ENCODE measurements around the gene BTBD2.
"Not testable (repeated sequence)": the region's sequence is repeated elsewhere in the genome, so short reads cannot be mapped to it uniquely, and the experiment has no call there.

Gene BTBD2

GRCh38 chr19:2039089-2039958 is 23.8 kb upstream of the BTBD2 start:
- FAIRE-seq = no peak

DNA sequence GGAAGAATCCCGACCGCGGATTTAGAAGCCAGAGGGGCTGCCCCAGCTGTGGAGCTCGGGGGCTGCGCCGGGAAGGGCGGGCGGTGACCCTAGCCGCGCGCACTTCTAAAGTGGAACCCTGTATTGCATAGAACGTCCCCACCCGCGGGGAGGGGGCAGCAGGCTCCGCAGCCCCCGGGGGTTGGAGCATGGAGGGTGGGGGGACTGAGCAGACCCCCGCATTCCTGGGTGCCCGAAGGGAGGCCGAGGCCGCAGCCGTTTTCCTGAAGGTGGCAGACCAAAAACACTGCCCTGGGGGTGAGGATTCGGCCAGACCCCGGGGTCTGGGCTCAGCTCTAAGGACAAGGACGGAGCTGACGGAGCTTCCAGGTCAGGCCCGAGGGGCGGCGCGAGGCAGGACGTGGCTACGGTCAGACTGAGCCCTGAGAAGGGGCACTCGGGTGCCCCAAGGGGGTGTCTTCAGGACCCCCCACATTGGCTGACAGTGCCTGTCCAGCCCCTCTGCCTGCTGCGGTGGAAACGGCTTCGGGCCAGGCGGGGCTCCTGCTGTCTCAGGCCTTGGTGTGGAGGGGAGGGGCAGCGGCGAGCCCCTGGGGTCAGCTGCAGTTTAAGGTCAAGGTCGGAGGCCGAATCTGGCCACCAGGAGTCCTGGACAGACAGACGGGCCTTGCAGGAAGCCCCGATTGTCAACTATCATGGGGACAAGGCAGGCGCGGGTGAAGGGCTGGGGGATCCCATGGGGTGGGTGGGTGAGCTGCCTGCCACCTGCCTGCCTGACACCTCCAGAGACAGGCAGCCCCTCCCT is 23.0 kb upstream of the BTBD2 start:
- no peak for FAIRE-seq

- FAIRE-seq = no peak
Measured at GRCh38 chr19:2037651-2038255, 22.2 kb upstream of the BTBD2 start.

- no peak for FAIRE-seq
Measured at GRCh38 chr19:2036424-2036823, 20.9 kb upstream of the BTBD2 start.

GRCh38 chr19:2035590-2035991 is 20.1 kb upstream of the BTBD2 start:
- FAIRE-seq = no peak

GRCh38 chr19:2034729-2035589 is 19.4 kb upstream of the BTBD2 start:
- FAIRE-seq = peak; percentile 33

- FAIRE-seq = not testable (repeated sequence)
Measured at GRCh38 chr19:2034253-2034652, 18.7 kb upstream of the BTBD2 start.

GRCh38 chr19:2033825-2034159 is 18.3 kb upstream of the BTBD2 start:
- FAIRE-seq = no peak

DNA sequence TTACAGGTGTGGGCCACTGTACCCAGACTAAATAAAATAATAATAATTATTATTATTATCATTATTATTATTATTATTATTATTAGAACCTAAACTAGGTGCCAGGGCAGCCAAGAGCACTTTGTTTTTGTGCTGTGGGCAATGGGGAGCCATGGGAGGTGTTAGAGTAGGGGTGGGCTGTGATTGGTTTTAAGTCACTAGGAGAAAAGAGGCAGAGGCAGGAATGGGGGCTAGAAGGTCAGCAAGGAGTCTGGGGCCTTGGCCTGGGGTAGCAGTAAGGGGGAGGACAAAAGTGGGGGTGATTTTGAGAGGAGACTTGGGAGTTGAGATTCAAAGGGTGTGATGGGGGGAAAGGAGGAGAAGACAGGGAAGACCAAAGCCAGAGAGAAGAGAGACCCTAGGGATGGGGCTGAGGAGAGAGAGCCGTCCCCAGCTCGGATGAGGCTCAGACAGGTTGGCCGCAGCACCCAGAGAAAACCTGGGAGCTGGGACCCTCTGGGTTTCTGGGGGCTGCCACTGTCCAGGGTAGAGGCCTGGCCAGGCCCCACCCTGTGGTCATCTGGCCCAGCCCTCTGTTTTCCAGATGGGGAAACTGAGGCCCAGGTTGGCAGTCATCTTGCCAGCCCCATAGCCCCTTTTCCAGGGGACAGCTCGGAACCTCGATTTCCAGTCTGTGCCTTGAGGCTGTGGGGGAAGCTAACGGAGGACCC is 17.8 kb upstream of the BTBD2 start:
- no peak for FAIRE-seq

GRCh38 chr19:2032296-2032941 is 16.9 kb upstream of the BTBD2 start:
- FAIRE-seq = no peak

GRCh38 chr19:2027361-2027760 is 11.8 kb upstream of the BTBD2 start:
- no peak for FAIRE-seq

GRCh38 chr19:2026770-2027169 is 11.3 kb upstream of the BTBD2 start:
- FAIRE-seq = no peak

DNA sequence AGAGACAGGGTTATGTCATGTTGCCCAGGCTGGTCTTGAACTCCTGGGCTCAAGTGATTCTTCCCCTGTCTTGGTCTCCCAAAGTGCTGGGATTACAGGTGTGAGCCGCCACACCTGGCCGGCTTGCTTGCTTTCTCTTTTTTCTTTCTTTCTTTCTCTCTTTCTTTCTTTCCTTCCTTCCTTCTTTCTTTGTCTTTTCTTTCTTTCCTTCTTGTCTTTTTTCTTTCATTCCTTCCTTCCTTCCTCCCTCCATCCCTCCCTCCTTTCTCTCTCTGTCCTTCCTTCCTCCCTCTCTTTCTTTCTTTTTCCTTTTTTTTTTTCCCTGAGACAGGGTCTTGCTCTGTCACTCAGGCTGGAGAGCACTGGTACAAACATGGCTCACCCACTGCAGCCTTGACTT is 6.8 kb upstream of the BTBD2 start:
- FAIRE-seq = no peak

DNA sequence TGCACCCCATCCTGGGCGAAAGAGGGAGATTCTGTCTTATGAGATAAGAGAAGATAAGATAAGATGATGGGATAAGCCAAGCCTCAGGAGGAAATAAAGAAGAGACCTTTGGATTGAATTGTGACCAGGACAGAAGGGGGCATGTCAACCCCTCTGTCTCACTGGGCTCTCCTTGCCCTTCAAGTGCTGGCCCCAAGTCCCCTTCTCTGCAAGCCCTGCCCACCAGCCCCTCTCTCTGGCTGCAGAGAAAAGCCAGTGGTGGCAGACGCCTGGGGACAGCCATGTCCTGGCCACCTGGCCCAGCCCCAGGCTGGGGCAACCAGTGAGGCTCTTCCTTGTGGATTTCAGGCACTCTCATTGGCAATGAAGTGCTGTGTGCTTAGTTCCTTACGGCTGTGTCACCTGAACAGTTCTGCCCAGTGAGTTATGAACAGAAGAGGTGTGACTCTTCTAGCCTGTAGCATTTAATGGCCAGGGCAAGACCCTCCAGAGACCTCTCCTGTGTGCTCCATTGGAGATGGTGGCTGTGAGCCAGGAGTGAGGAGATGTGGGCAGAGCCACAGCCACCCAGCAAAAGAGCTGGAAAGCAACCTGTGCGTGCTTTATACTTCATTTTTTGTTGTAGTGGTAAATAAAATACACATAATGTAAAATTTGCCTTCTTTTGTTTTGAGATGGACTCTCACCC is 6.1 kb upstream of the BTBD2 start:
- no peak for FAIRE-seq

DNA sequence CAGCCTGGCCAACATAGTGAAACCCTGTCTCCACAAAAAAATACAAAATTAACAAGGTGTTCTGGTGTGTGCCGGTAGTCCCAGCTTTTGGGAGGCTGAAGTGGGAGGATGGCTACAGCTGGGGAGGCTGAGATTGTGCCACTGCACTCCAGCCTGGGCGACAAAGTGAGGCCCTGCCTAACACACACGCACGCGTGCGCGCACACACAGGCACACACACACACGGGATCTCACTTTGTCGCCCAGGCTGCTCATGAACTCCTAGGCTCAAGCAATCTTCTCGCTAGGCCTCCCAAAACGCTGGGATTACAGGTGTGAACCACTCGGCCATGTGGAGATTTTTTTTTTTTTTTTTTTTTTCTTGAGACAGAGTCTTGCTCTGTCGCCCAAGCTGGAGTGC is 3.2 kb upstream of the BTBD2 start:
- no peak for FAIRE-seq

DNA sequence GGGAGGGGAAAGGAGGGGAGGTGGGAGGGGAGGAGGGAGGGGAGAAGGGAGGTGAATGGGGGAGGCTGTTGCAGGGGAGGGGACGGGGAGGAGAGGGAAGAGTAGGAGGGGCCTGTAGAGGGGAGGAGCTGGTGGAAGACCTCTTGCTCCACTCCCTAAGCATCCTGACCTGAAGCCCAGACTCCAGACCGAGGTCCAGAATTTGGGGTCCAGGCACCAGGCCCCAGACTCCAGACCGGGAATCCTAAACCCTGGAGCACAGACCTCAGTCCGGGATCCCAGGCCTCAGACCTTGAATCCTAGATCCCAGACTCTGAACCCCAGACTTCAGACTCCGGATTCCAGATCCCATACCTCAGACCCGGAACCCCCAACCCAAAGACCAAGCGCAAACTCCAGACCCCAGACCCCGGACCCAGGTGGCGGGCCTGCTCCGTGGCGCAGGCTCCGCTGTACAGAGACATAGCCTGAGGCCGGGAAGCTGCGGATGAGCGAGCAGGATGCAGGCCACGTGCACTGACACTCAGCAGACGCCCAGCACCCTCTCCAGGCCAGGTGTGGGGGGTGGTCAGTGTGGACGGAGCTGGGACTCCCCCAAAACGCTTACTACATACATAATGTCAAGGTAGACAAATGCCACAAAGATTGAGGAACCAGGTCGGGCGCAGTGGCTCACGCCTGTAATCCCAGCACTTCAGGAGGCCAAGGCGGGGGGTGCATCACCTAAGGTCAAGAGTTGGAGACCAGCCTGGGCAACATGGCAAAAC is 710 bp upstream of the BTBD2 start:
- no peak for FAIRE-seq

- no peak for FAIRE-seq
Measured at GRCh38 chr19:2014731-2015607, 545 bp downstream of the BTBD2 start.

GRCh38 chr19:2014131-2014571 is 1.4 kb downstream of the BTBD2 start:
- no peak for FAIRE-seq

DNA sequence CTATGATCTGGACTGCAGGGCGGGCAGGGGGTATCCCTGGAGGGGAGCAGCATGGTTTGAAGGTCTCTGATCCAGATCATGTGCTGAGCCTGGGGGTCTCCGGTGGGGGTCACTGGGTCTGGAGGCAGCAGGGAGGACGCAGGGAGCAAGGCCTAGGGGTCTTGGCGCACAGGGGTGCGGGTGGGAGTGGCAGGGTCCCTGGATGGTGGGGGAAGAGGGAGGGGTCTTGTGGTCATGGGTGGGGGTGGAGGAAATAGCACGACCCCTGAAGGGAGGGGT is 1.9 kb downstream of the BTBD2 start:
- no peak for FAIRE-seq

Measured in G401.6 (cell line).